Peyer's patch (tissue), 4 donors: ENCODE measurements around the gene AZIN2.

Experiments used
- POLR2A ChIP-seq, 2 donors: fragments of 450-650 bp; IDR thresholded peaks; one replicate each; pipeline ENCODE4 v1.5.1; 2017; ENCODE audit warnings: antibody characterized with exemption in 2 of 2, mild to moderate bottlenecking in 2 of 2, moderate library complexity in 2 of 2
- TF ChIP-seq, protein P1 (sequence below), 6 experiments: fragments of 450-650 bp in 4 of 6; fragments of 200-600 bp in 2 of 6; sonication (generic) in 1 of 6; IDR thresholded peaks; one replicate each; pipeline ENCODE4 v1.5.1; 2017 to 2019; ENCODE audit warnings: antibody characterized with exemption in 6 of 6, mild to moderate bottlenecking in 3 of 6, moderate library complexity in 1 of 6

DNA sequence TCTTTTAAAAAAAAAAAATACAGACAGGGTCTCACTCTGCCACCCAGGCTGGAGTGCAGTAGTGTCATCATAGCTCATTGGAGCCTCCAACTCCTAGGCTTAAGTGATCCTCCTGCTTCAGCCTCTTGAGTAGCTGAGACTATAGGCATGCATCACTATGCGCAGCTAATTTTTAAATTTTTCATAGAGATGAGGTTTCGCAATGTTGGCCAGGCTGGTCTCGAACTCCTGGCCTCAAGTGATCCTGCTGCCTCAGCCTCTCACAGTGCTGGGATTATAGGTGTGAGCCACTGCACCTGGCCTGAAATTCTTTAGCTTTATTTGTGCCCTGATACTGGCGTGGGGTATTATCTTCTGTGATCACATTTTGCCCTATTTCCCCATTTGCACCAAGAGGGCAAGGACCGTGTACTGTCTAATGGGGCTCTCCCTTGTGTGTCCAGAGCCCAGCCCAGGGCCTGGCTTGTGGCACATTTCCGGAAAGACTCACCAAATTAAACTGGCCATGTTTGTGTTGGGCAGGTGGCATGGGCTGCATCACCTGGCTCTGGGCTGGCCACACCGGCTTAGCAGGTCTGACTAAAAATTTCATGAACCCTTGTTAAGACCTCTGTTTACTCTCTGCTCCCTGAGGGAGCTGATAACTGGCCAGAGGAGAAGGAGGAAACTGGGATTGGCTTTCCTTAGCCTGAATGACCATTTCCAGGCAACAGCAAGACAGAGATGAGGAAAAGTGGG, 68.7 kb downstream of the AZIN2 start:
- TF ChIP-seq, protein P1, sequence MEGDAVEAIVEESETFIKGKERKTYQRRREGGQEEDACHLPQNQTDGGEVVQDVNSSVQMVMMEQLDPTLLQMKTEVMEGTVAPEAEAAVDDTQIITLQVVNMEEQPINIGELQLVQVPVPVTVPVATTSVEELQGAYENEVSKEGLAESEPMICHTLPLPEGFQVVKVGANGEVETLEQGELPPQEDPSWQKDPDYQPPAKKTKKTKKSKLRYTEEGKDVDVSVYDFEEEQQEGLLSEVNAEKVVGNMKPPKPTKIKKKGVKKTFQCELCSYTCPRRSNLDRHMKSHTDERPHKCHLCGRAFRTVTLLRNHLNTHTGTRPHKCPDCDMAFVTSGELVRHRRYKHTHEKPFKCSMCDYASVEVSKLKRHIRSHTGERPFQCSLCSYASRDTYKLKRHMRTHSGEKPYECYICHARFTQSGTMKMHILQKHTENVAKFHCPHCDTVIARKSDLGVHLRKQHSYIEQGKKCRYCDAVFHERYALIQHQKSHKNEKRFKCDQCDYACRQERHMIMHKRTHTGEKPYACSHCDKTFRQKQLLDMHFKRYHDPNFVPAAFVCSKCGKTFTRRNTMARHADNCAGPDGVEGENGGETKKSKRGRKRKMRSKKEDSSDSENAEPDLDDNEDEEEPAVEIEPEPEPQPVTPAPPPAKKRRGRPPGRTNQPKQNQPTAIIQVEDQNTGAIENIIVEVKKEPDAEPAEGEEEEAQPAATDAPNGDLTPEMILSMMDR (IDR thresholded peaks at IDR 0.05), result no peak
- no peak for TF ChIP-seq POLR2A (IDR thresholded peaks at IDR 0.05)
